Epithelial cell of esophagus (primary cell): Measurements from ENCODE around the gene SATB2.
A peak's percentile ranks its signal among the peaks of the same experiment; 100 is the strongest.

Experiments used
- DNase-seq: peaks from one replicate; pipeline ENCODE4 v3.0.0; 2010; ENCODE audit warnings: low read depth
- H3K4me3 ChIP-seq: 2 replicates; pipeline ENCODE4 v1.5.1; 2011; ENCODE audit warnings: mild to moderate bottlenecking, low read length, control low read depth
- TF ChIP-seq, protein P1 (sequence below): IDR thresholded peaks from 2 replicates; pipeline ENCODE4 v1.5.1; 2011; ENCODE audit warnings: low read depth, mild to moderate bottlenecking, low read length, control low read depth, inconsistent platforms; ENCODE audit not compliant: insufficient read depth; ENCODE audit errors: missing control alignments

SATB2 gene

GRCh38 chr2:199381531-199381930 is 76.2 kb downstream of the SATB2 start:
- DNase-seq: no peak

DNA sequence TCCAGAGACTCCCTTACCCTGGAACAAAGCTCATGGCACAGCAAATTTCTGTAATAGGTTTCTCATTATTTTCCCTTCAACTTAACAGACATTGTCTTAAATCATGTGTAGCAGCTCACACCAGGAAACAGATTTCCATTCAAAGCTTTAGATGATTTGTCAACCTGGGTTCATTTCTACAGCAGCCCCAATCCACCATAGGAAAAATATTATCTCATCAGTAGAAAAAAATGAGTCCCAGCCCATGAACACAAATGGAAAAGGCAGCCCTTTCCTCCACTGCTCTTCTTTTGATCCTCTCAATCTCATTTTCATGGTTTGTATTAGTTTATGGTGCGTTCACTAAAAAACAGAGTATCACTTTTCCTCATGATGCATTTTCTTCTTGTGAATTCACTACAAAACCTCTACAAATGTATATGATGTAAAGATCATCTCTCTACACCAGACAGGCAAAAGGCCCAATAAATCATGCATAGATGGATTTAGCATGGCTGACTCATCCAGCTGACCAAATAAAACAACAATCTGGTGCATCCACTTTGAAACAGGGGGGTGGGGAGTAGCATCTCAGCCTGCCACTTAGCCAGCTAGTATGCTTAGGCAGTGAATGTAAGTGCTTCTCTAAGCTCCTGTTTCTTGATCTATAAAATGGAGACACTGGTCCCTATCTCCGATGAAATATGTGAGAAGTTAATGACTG is 78.6 kb downstream of the SATB2 start:
- TF ChIP-seq, protein P1, sequence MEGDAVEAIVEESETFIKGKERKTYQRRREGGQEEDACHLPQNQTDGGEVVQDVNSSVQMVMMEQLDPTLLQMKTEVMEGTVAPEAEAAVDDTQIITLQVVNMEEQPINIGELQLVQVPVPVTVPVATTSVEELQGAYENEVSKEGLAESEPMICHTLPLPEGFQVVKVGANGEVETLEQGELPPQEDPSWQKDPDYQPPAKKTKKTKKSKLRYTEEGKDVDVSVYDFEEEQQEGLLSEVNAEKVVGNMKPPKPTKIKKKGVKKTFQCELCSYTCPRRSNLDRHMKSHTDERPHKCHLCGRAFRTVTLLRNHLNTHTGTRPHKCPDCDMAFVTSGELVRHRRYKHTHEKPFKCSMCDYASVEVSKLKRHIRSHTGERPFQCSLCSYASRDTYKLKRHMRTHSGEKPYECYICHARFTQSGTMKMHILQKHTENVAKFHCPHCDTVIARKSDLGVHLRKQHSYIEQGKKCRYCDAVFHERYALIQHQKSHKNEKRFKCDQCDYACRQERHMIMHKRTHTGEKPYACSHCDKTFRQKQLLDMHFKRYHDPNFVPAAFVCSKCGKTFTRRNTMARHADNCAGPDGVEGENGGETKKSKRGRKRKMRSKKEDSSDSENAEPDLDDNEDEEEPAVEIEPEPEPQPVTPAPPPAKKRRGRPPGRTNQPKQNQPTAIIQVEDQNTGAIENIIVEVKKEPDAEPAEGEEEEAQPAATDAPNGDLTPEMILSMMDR: no peak
- DNase-seq: peak; percentile 48
- H3K4me3 ChIP-seq: no peak overlapping the region

More at GRCh38 chr2:199381531-199381930, 76.2 kb downstream of the SATB2 start:
- TF ChIP-seq, protein P1: no peak
- no peak overlapping the region for H3K4me3 ChIP-seq

- H3K4me3 ChIP-seq: no peak overlapping the region
- DNase-seq: no peak
- TF ChIP-seq, protein P1: no peak
These were observed 87.5 kb downstream of the SATB2 start for GRCh38 chr2:199370150-199370780.

DNA sequence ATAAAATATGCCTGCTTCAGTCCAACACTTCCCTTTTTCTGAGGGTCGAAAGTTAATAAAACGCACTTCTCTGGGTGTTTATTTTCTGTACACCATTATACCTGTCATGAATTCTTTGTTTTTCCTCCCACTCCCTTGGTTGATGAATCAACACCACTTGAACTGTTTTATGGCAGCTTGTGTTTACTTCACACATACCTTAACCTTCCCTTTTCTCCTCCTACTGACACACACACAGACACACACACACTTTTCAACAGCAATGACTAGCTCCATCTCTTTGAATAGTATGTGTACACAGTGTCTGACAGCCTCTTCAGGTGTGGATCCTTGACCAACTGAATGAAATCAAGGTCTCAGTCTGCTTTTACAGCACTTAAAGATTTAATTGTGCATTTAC is 91.3 kb downstream of the SATB2 start:
- TF ChIP-seq, protein P1: no peak

GRCh38 chr2:199364153-199364552 is 93.6 kb downstream of the SATB2 start:
- no peak for DNase-seq
- TF ChIP-seq, protein P1: no peak
- no peak overlapping the region for H3K4me3 ChIP-seq

More for the DNA sequence above, 91.3 kb downstream of the SATB2 start:
- DNase-seq: peak; percentile 51
- H3K4me3 ChIP-seq: no peak overlapping the region

GRCh38 chr2:199356412-199356811 is 101.3 kb downstream of the SATB2 start:
- TF ChIP-seq, protein P1: no peak
- DNase-seq: no peak
- H3K4me3 ChIP-seq: no peak overlapping the region

- no peak for DNase-seq
- TF ChIP-seq, protein P1: no peak
- no peak overlapping the region for H3K4me3 ChIP-seq
These were observed 108.9 kb downstream of the SATB2 start for GRCh38 chr2:199348871-199349270.
